Measurements from ENCODE around the gene TRIM22.
"Not testable (repeated sequence)": the region's sequence is repeated elsewhere in the genome, so short reads cannot be mapped to it uniquely, and the experiment has no call there.

The TRIM22 gene, protein sequence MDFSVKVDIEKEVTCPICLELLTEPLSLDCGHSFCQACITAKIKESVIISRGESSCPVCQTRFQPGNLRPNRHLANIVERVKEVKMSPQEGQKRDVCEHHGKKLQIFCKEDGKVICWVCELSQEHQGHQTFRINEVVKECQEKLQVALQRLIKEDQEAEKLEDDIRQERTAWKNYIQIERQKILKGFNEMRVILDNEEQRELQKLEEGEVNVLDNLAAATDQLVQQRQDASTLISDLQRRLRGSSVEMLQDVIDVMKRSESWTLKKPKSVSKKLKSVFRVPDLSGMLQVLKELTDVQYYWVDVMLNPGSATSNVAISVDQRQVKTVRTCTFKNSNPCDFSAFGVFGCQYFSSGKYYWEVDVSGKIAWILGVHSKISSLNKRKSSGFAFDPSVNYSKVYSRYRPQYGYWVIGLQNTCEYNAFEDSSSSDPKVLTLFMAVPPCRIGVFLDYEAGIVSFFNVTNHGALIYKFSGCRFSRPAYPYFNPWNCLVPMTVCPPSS

DNA sequence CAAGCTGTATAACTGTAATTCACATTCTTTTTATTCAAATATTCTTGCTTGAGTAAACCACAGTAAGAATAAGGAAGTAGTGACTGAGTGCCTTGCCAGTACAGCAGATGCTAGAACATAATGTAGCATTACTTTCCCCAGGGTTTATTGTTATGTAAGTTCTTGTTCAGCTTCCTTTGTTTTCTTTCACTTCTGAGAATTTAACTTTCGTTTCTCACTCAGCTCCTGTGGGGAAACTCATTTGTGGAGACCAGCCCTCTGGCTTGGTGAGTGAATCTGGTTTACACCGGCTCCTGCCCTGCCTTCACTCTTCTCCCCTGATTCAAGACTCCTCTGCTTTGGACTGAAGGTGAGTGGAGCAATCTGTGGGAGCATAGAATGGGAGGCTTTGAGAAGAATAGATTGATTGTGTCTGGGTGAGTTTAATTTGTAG, at the start of gene TRIM22:
Gene TRIM22 (plus strand): TSS at position 240 of the 433 bp plus-strand sequence. CDS start 6,443 bp downstream, outside the sequence.
- in situ Hi-C loops (cut with HindIII; ENCODE audit: low sequenced_read_pairs), result no loop called here

DNA sequence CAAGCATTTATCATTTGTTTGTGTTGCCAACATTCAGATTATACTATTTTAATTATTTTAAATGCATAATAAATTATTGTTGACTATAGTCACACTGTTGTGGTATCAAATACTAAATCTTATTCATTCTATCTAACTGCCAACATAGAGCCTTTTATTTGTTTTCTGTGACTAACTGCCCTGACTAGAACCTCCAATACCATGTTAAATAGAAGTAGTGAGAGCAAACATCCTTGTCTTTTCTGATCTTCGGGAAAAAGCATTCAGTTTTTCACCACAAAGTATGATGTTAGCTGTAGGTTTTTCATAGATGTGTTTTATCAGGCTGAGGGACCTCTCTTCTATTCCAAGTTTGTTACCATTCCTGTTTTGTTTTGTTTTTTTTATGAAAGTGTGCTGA, 49.6 kb upstream of the TRIM22 start:
- in situ Hi-C loops (cut with HindIII; ENCODE audit: low sequenced_read_pairs), result no loop called here

DNA sequence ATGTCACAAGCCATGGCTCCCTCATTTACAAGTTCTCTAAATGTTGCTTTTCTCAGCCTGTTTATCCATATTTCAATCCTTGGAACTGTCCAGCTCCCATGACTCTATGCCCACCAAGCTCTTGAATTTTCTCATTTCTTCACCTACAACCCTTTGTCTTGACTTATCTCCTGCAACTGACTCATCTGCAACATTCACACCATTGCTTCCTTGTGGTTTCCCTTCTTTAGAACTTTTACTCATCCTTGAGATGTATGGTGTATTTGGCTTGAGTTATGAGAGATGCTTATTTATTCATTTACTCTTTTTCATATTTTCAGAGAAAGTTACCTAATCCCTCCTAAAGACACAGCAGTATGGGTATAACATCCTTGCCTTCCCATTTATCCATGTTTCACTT, 46.0 kb upstream of the TRIM22 start:
- in situ Hi-C loops (cut with HindIII; ENCODE audit: low sequenced_read_pairs), result no loop called here

DNA sequence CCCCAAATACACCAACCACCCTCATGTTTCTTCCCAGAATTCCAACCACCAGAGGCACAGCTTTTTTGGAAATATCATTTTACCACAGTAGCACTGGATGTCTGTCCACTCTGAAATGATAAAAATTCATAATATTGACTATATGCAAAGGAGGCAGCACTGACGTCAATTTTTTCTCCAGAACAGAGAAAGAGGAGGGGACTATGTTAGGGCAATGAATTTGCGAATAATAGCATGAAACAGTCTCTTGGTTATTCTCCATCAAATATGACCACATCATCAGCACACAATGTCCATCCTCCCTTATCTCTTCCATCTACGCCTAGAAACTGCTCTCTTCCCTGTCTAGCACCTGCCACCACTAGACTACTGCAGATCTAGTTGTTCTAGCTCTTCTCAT, 43.5 kb upstream of the TRIM22 start:
- in situ Hi-C loops (cut with HindIII; ENCODE audit: low sequenced_read_pairs), result no loop called here

DNA sequence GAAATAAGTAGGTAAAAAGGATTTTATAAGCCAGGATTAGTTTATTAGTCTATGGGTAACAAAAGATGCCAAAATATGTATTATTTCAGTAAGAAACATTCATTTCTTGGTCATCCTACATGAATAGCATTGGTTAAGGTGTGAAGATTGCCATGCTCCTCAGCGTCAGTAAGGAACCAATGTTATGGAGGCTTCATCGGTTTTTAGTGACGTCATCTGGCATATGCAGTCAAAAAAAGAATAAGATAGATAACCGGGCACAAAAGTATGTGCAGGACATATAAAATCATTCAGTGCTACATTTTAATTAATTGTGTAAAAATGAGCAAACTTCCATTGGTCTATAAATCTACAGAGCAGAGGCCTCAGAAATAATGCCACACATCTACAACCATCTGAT, 34.1 kb upstream of the TRIM22 start:
- in situ Hi-C loops (cut with HindIII; ENCODE audit: low sequenced_read_pairs), result no loop called here

DNA sequence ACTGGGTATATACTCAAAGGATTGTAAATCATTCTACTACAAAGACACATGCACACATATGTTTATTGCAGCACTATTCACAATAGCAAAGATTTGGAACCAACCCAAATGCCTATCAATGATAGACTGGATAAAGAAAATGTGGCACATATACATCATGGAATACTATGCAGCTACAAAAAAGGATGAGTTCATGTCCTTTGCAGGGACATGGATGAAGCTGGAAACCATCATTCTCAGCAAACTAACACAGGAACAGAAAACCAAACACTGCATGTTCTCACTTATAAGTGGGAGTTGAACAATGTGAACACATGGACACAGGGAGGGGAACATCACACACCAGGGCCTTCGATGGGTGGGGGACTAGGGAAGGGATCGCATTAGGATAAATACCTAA, 32.6 kb upstream of the TRIM22 start:
- in situ Hi-C loops (cut with HindIII; ENCODE audit: low sequenced_read_pairs), result not testable (repeated sequence)

DNA sequence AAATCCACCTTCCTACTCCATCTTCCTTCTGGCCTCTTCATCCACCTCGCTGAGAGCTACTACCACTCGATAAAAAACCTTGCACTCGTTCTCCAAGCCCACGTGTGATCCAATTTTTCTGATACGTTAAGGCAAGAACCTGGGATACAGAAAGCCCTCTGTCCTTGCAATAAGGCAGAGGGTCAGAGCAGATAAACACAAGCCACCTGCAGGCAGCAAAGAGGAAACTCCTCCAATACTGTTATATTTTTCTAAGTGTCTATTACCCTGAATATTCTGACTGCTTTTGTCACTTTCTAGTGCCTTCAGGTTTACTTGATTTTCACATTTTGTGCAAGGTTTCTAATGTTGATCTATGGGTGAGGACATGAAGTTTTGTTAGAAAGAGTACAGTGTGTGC, 31.3 kb upstream of the TRIM22 start:
- in situ Hi-C loops (cut with HindIII; ENCODE audit: low sequenced_read_pairs), result no loop called here

DNA sequence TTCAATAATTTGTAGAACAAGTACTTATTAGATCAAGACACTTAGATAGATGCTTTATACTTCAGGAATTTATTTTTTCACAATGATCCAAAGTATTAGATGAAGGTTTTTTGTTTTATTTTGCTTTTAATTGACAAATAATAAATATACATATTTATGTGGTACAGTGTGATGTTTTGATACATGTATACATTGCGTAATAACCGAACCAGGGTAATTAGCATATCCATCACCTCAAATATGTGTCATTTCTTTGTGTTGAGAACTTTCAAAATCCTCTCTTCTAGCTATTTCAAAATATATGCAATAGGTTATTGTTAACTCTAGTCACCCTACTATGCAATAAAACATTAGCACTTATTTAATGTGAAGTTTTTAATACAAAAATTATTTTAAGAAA, 26.1 kb upstream of the TRIM22 start:
- in situ Hi-C loops (cut with HindIII; ENCODE audit: low sequenced_read_pairs), result no loop called here

DNA sequence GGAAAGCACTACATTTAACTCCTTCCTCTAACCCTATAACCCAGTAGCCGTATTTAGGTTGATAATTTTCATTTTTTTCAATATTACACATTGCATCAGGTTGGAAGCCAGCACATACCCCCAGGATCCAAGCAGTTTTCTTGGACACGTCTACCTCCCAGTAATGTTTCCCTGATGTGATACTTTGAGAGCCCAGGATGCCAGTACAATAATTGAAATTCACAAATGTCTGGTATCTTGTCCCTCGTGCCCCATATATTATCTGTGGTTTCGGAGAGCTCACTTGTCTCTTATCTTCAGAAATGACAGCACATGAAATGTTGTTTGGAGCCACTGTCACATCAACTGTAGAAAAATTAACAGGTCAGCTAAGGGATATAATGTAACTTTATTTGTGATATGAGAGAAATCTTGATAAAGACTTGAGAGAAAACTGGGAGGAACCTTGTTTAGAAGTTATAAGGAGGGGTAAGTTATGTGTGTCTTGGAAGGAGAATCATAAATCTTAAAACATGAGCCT, 24.5 kb upstream of the TRIM22 start:
- in situ Hi-C loops (cut with HindIII; ENCODE audit: low sequenced_read_pairs), result no loop called here

DNA sequence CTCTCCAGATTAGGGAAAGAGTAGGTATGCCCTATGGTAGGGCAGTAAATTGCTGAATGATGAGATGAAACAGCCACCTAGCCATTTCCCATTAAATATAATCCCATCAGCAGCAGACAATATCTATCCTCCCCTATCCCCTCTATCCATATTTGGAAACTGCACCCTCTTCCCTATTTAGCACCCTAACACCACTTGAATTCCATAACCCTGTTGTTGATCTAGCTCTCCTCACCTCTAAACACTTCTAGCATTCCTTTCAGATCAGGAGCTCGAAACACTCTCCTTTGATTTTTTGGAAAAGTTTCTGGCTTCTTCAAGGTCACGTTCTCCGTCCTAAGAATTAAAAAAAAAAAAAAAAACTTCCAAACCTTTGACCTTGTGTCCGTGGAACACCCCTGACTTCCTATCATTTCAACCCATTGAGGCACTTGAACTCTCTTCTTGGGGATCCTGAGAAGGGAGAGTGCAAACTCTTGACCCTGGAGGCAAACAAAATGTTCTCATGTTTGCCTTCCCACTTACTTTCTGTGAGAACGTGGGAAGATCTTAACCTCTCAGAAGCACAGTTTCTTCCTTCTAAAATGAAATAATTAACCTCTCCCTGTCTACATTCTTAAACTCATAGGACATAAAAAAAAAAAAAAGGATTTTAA, 23.7 kb upstream of the TRIM22 start:
- in situ Hi-C loops (cut with HindIII; ENCODE audit: low sequenced_read_pairs), result no loop called here

DNA sequence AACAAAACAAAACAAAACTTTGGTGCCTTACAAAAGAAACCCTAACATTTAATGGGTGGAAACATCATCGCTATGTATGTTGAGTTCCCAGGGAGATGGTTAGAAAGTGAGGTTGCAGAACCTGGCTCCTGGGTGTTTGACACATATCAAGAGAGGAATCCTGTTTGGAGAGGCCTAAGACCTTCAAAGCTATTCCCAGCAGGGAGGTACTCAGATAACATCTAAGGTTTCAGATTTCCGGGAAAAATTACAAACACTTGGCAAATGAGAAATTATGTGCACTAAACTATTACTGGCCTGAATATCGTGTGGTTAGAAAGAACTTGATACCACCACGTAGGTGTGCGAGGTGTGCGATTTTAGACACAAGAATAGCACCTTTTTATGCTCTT, 23.2 kb upstream of the TRIM22 start:
- in situ Hi-C loops (cut with HindIII; ENCODE audit: low sequenced_read_pairs), result no loop called here

DNA sequence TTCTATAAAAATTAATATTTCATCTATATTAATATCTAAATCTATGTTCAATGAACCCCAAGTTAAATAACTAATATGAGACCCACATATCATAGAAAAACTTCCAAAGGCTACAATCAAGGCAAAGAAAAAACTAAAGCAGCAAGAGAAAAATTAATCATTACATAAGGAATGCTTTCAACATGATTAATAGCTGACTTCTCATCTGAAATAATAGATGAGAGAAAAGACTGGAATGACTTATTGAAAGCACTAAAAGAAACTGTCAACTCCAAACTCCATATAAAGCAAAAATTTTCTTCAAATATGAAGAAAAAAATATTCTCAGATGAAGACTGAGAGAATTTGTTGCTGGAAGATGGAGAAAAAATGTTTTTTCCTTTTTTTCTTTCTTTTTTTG, 17.8 kb upstream of the TRIM22 start:
- in situ Hi-C loops (cut with HindIII; ENCODE audit: low sequenced_read_pairs), result no loop called here

DNA sequence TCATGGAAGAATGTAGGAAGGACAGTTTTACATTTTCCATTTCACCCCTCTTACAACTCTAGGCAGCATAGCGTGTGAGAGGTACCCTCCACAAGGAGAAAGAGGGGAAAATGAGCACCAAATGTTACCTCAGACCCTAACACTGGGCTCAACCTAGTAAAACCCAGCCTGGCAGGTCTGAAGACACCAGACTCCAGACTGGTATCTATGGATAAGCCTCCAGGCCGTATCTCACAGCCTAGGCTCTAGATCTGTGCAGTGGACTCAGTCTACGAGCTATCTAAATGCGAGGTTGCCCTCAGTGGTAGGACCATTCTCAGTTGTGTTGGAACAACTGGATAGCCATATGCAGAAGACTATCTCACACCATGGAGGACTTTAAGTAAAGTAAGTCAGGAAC, 15.2 kb upstream of the TRIM22 start:
- in situ Hi-C loops (cut with HindIII; ENCODE audit: low sequenced_read_pairs), result no loop called here

DNA sequence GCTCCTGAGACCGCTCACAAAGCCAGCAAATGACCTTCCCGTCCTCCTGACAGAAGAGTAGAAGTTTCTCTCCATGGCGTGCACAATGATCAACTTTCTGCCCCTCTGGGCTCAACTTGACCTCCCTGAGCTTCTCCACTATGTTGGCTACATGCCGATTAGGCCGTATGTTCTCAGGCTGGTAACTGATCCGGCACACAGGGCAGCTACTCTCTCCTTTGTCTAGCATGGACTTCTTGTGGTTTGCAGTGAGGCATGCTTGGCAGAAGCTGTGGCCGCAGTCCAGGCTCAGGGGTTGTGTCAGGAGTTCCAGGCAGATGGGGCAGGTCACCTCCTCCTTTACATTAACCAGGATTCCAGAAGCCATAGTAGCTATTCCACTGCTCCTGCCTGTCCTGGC, 9.8 kb upstream of the TRIM22 start:
- in situ Hi-C loops (cut with HindIII; ENCODE audit: low sequenced_read_pairs), result no loop called here

DNA sequence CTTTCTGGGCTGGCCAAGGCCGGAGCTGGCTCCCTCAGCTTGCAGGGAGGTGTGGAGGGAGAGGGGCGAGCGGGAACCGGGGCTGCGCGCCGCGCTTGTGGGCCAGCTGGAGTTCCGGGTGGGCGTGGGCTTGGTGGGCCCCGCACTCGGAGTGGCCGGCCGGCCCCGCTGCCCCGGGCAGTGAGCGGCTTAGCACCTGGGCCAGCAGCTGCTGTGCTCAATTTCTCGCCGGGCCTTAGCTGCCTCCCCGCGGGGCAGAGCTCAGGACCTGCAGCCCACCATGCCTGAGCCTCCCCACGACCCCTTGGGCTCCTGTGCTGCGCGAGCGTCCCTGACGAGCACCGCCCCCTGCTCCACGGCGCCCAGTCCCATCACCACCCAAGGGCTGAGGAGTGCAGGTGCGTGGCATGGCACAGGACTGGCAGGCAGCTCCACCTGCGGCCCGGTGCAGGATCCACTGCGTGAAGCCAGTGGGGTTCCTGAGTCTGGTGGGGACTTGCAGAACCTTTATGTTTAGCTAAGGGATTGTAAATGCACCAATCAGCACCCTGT, 6.6 kb upstream of the TRIM22 start:
- in situ Hi-C loops (cut with HindIII; ENCODE audit: low sequenced_read_pairs), result not testable (repeated sequence)

DNA sequence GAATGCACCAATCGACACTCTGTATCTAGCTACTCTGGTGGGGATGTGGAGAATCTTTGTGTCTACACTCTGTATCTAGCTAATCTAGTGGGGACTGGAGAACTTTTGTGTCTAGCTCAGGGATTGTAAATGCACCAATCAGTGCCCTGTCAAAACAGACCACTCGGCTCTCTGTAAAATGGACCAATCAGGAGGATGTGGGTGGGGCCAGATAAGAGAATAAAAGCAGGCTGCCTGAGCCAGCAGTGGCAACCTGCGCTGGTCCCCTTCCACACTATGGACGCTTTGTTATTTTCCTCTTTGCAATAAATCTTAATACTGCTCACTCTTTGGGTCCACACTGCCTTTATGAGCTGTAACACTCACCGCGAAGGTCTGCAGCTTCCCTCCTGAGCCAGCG, 6.0 kb upstream of the TRIM22 start:
- in situ Hi-C loops (cut with HindIII; ENCODE audit: low sequenced_read_pairs), result not testable (repeated sequence)

DNA sequence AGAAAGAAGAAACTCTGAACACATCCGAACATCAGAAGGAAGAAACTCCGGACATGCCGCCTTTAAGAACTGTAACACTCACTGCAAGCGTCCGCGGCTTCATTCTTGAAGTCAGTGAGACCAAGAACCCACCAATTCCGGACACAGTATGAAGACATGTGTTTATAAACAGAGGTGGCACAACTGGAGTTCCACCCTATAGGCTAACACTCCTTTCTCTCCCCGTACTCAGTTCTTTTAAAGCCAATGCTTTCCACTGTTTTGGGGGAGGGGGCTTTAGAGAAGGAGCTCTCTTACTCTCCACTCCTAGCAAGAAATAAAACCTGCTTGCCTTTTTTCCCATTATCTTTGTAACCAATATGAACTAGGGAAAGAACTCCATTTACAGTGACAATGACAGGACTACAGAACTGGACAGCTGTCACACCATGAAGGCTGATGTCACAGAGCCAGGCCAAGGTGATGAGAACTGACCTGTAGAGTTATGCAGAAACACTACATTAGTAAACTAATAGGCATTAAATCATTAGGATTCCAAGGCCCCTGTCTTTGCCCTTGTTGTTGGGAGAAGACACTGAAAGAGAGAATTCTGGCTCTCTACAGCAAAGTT, 5.4 kb upstream of the TRIM22 start:
- in situ Hi-C loops (cut with HindIII; ENCODE audit: low sequenced_read_pairs), result no loop called here

DNA sequence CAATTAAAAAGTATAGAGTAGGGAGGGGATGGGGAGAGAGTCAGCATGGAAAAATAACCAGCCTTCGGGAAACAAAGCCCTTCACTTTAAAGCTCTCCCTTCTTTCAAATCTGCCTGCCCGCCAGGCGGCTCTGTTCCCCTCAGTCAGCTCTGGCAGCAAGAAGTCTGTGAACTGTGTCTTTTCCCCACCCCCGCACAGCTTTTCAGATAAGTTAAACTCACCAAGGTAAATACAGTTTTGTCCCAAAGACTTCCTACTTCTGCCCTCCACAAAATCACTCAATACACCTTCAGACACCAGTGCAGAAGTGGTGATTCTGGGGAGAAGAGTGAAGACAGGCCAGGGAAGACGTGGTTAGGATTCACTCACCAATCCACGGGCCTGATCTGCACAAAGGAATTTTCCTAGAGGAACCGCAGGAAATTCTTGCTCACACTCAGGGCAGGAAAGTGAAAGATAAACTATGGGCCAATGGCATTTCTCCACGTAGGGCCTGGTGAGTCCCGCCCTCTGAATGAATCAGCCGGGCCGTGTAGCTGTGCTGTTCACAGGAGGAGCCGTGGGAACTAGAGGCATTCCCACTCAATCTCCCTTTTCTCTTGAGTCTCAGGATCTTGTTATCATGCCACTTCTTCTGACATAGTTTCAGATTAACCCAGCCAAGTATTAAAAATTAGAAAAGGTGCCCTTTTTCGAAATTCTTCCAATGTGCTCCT, 4.8 kb upstream of the TRIM22 start, which contains the start of gene TRIM5:
Gene TRIM5 (minus strand): TSS at position 429 of the 717 bp plus-strand sequence. CDS start 4,897 bp downstream, outside the sequence.
- in situ Hi-C loops (cut with HindIII; ENCODE audit: low sequenced_read_pairs), result no loop called here

DNA sequence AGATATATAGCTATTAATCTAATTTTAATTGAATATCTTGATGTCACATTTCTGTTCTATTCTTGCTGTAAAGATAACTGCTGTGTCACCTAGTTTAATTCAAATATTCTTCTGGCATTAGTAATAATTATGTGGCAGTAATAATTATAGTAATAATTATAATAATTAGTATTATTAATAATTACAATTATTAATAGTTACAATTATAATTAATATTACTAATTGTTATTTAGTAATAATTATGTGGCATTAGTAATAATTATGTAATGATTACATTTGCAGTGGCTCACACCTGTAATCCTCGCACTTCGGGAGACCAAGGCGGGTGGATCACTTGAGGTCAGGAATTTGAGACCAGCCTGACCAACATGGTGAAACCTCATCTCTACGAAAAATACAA, 3.2 kb upstream of the TRIM22 start:
- in situ Hi-C loops (cut with HindIII; ENCODE audit: low sequenced_read_pairs), result no loop called here

DNA sequence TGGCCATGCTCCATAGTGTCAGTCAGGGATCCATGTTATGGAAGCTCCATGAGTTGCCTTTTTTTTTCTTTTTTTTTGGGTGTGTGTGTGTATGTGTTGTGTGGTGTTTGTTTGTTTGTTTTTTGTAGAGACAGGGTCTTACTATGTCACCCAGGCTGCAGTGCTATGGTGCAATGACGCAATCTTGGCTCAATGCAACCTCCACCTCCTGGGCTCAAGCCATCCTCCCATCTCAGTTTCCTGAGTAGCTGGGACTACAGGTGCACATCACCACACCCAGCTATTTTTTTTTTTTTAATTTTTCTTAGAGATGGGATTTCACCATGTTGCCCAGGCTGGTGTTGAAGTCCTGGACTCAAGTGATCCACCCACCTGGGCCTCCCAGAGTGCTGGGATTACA, 1.1 kb upstream of the TRIM22 start:
- in situ Hi-C loops (cut with HindIII; ENCODE audit: low sequenced_read_pairs), result no loop called here

DNA sequence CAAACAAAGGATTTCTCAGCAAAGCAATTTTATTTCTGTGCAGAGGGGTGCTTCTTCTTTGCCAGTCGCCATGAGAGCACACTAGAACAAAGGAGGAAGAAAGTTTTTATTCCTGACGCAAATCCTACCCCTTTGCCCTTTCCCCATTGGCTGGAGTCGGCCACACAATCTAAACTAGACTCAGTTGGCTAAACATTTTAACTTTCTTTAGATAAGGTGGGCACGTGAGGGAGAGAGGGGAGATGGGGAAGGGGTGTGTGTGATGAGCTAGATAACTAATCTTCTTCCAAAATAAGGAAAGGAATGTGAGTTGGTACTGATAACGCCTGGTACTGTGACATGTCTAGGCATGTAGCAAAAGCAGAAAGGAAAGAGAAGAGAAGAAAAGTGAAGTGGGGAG, 626 bp downstream of the TRIM22 start:
- in situ Hi-C loops (cut with HindIII; ENCODE audit: low sequenced_read_pairs), result no loop called here
